ENCODE results near the gene FRYL. TPM values are rescaled to one million over a fixed set of nuclear protein-coding genes. Genes with fewer than 3 reads are reported as not detected.
A peak's percentile ranks its signal among the peaks of the same experiment; 100 is the strongest.

Gene FRYL
- total RNA-seq, 2 donors from 2014 or later: 29.7 to 47.0 TPM

DNA sequence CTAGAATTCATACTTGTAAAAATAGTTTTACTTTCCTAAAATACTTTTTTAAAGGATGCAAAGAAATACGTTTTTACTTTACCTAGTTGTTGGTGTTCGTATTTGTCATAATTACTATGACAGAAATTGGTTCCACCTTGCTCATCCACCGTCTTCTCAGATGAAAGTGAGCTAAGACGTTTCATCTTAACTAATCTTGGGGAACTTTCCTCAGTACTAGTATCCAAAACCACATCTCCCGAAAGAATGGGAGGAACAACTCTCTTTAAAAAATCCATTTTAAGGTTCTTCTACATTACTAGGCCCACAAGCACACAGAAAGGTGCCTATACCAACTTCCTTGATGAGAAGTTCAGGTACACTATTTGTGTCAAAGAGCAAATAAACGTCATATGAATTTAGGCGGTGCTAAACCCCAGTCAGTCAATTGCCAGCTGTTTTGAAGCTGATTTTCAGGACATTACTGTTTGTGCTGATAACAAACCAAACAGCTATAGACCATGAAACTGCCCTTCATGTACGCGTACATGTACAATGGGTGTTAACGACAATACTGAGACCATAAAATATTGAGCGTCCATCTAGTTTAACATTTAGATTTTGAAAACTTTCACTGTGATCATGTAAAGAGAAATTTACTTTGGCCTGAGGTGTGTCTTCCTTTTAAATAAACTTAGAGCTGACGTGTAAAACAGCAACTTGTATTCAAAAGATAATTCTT, 99.1 kb downstream of the FRYL start:
- H3K27ac ChIP-seq: peak overlapping the region in 2 of 4 donors; percentile 10 to 65
- peaks cover 9% of the 10 kb centered on the region for H3K4me1 ChIP-seq
- H3K27me3 ChIP-seq: no peaks in the 10 kb centered on the region
- TF ChIP-seq POLR2A (IDR thresholded peaks at IDR 0.05) (no peak), CTCF (IDR thresholded peaks at IDR 0.05) (no peak)
- H3K36me3 ChIP-seq (replicated peaks in 1 of 2; ENCODE audit: insufficient read depth in 1 of 2, low read depth in 2 of 2): no peaks in the 10 kb centered on the region
- no peak overlapping the region for H3K4me3 ChIP-seq
- 46 to 47% methylated on average over 12 of the region's 12 CpGs for WGBS, 2 donors
- peak; percentile 89 for ATAC-seq
- H3K9me3 ChIP-seq: no peaks in the 10 kb centered on the region
- peak in 2 of 4 donors; percentile 12 to 36 for DNase-seq
- intact Hi-C loops (cut with DNase I): no loop called here

GRCh38 chr4:48673537-48673936, 106.5 kb downstream of the FRYL start:
- no peak overlapping the region for H3K4me3 ChIP-seq
- no peaks in the 10 kb centered on the region for H3K9me3 ChIP-seq
- WGBS, 2 donors: 69 to 76% methylated on average over 3 of the region's 3 CpGs
- no peaks in the 10 kb centered on the region for H3K4me1 ChIP-seq
- intact Hi-C loops (cut with DNase I): no loop called here
- no peak for TF ChIP-seq CTCF (IDR thresholded peaks at IDR 0.05)
- DNase-seq (no peak), ATAC-seq (no peak)
- no peaks in the 10 kb centered on the region for H3K27me3 ChIP-seq
- H3K27ac ChIP-seq: no peak overlapping the region
- no peaks in the 10 kb centered on the region for H3K36me3 ChIP-seq (replicated peaks in 1 of 2; ENCODE audit: insufficient read depth in 1 of 2, low read depth in 2 of 2)

DNA sequence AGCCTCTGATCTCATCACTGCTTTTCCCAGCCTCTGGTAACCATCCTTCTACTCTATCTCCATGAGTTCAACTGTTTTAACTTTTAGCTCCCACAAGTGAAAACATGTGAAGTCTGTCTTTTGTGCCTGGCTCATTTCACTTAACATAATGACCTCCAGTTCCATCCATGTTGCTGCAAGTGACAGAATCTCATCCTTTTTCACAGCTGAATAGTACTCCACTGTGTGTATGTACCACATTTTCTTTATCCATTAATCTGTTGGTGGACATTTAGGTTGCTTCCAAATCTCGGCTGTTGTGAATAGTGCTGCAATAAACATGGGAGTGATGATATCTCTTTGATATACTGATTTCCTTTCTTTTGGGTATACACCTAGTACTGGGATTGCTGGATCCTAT, 109.5 kb downstream of the FRYL start:
- ATAC-seq: no peak
- WGBS, 2 donors: 92 to 97% methylated on average over 1 of the region's 1 CpG
- TF ChIP-seq POLR2A (IDR thresholded peaks at IDR 0.05): no peak
- no peak for TF ChIP-seq CTCF (IDR thresholded peaks at IDR 0.05)

GRCh38 chr4:48669086-48669485, 111.0 kb downstream of the FRYL start:
- Histone ChIP-seq H3K27ac (no peak overlapping the region), H3K36me3 (replicated peaks in 1 of 2; ENCODE audit: insufficient read depth in 1 of 2, low read depth in 2 of 2) (no peaks in the 10 kb centered on the region), H3K4me3 (no peak overlapping the region), H3K9me3 (no peaks in the 10 kb centered on the region), H3K4me1 (peaks cover 4% of the 10 kb centered on the region), H3K27me3 (no peaks in the 10 kb centered on the region)
- DNase-seq (no peak), ATAC-seq (no peak)
- TF ChIP-seq POLR2A (IDR thresholded peaks at IDR 0.05) (no peak), CTCF (IDR thresholded peaks at IDR 0.05) (no peak)
- WGBS, 2 donors: 94 to 95% methylated on average over 3 of the region's 3 CpGs
- intact Hi-C loops (cut with DNase I): no loop called here

More for the DNA sequence above, 109.5 kb downstream of the FRYL start:
- H3K27me3 ChIP-seq: no peaks in the 10 kb centered on the region
- no peaks in the 10 kb centered on the region for H3K9me3 ChIP-seq
- no peaks in the 10 kb centered on the region for H3K36me3 ChIP-seq (replicated peaks in 1 of 2; ENCODE audit: insufficient read depth in 1 of 2, low read depth in 2 of 2)
- H3K27ac ChIP-seq: no peak overlapping the region
- H3K4me1 ChIP-seq: no peaks in the 10 kb centered on the region
- H3K4me3 ChIP-seq: no peak overlapping the region
- DNase-seq: no peak
- intact Hi-C loops (cut with DNase I): no loop called here
